Erythroblast (primary cell): Measurements from ENCODE around the gene SOX30.

ENCODE experiments used
- DNase-seq, 2 experiments: peaks; one replicate each; lab custom pipeline; 2025; lab: John Stamatoyannopoulos, UW
- GATA1 ChIP-seq: IDR thresholded peaks from 2 replicates; pipeline ENCODE4 v1.6.1; 2011; ENCODE audit warnings: low read depth, mild to moderate bottlenecking, control low read depth, low read length, moderate library complexity
- POLR2A ChIP-seq: IDR thresholded peaks from 2 replicates; pipeline ENCODE4 v1.6.1; 2011; ENCODE audit warnings: mild to moderate bottlenecking, low read length

Gene SOX30

GRCh38 chr5:157606046-157606445 lies 46.2 kb downstream of the SOX30 start:
- no peak for DNase-seq
- TF ChIP-seq GATA1 (no peak), POLR2A (no peak)

- TF ChIP-seq GATA1: no peak
- TF ChIP-seq POLR2A: no peak
Observed at GRCh38 chr5:157603333-157604190, 48.7 kb downstream of the SOX30 start.

GRCh38 chr5:157602505-157602904 lies 49.7 kb downstream of the SOX30 start:
- TF ChIP-seq POLR2A (no peak), GATA1 (no peak)
- no peak for DNase-seq

More at GRCh38 chr5:157603333-157604190, 48.7 kb downstream of the SOX30 start:
- DNase-seq: no peak

- TF ChIP-seq POLR2A: no peak
- TF ChIP-seq GATA1: no peak
- no peak for DNase-seq
Observed at GRCh38 chr5:157600252-157600651, 52.0 kb downstream of the SOX30 start.

GRCh38 chr5:157599565-157599964 lies 52.7 kb downstream of the SOX30 start:
- no peak for DNase-seq
- no peak for TF ChIP-seq POLR2A
- no peak for TF ChIP-seq GATA1

GRCh38 chr5:157598350-157598936 lies 53.8 kb downstream of the SOX30 start:
- DNase-seq: no peak
- no peak for TF ChIP-seq GATA1
- TF ChIP-seq POLR2A: no peak

- peak in 1 of 2 experiments; percentile 18 for DNase-seq
- TF ChIP-seq GATA1 (no peak), POLR2A (no peak)
Observed at GRCh38 chr5:157597277-157597676, 55.0 kb downstream of the SOX30 start.

GRCh38 chr5:157596487-157596886 lies 55.8 kb downstream of the SOX30 start:
- TF ChIP-seq POLR2A (no peak), GATA1 (no peak)
- no peak for DNase-seq

- TF ChIP-seq GATA1 (no peak), POLR2A (no peak)
- no peak for DNase-seq
Observed at GRCh38 chr5:157594675-157595459, 57.4 kb downstream of the SOX30 start.

GRCh38 chr5:157594257-157594656 lies 58.0 kb downstream of the SOX30 start:
- TF ChIP-seq POLR2A: no peak
- no peak for DNase-seq

GRCh38 chr5:157593052-157593757 lies 59.0 kb downstream of the SOX30 start:
- DNase-seq: no peak
- TF ChIP-seq POLR2A (no peak), GATA1 (no peak)

- TF ChIP-seq GATA1 (no peak), POLR2A (no peak)
- DNase-seq: no peak
Observed at GRCh38 chr5:157592594-157592993, 59.6 kb downstream of the SOX30 start.

- TF ChIP-seq GATA1 (no peak), POLR2A (no peak)
- DNase-seq: no peak
Observed at GRCh38 chr5:157590478-157590877, 61.8 kb downstream of the SOX30 start.

- no peak for DNase-seq
- no peak for TF ChIP-seq POLR2A
- TF ChIP-seq GATA1: no peak
Observed at GRCh38 chr5:157584628-157585027, 67.6 kb downstream of the SOX30 start.
